GM21390 (cell line): ENCODE data around the gene NLK.

Experiments
- ATAC-seq: cut with Tn5 transposase; IDR thresholded peaks from one replicate; pipeline ENCODE4 v1.9.1; 2021; ENCODE audit not compliant: unreplicated experiment

NLK gene

GRCh38 chr17:28112181-28112580 is 69.7 kb downstream of the NLK start:
- ATAC-seq = no peak

DNA sequence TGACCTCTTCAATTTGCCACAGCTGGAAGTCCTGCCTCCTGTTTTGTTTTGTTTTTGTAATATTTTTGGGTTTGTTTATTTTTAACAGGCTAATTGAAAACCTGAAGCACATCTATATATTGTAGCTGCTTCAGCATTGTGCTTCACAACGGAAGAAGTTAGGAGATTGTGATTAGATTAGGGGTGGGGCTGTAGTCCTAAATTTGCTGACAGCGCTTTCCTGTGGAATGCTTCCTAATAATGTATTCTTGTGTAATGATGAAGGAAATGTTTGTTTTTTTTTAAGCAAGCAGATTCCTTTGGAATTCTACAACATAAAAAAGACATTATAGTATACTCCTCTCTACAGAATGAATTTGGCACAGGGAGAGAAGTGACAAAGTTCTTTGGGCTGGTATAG is 70.1 kb downstream of the NLK start:
- ATAC-seq = no peak

DNA sequence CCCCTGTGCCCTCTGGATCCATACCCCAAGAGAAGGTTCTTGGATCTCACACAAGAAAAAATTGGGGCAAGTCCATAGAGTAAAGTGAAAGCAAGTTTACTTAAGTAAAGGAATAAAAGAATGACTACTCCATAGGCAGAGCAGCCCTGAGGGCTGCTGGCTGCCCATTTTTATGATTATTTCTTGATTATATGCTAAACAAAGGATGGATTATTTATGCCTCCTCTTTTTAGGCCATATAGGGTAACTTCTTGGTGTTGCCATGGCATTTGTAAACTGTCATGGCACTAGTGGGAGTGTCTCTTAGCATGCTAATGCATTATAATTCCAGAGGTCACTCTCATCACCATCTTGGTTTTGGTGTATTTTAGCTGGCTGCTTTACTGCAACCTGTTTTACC is 70.8 kb downstream of the NLK start:
- ATAC-seq = no peak

DNA sequence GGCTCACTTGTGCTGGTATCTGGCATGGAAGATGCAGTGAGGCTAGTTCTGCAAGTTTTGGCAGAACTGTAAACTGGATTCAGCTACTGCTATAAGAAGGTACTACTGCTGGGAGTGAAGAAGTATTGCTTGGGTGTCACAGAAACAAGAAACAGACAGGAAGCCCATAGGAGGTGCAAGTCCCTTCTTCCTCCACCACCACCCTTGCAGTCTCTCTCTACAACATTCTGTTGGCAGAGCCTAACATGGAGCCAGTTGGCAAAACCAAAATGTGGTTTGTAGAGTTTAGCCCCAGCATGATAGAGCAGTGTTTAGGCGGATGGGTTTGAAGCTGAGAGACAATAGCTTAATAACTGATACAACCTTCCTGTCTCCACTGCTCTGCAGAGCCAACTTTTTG is 72.6 kb downstream of the NLK start:
- no peak for ATAC-seq

DNA sequence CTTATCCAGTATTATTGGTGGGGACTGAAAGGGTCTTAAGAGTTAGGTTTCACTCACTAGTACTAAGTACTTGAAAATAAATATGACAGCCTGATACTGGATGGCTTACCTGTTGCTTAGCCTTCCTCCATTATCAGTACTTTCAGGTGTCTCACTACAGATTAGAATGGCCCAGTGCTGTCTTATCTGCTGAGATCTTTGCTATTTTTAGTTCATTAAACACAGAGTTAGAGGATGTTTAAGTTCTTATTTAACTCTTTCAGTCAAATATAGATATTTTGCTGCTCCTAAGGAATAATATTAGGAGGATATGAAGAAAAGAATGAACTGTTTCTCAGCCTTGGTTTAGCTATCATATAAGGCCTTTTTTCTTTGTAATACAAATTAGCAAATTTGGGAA is 74.8 kb downstream of the NLK start:
- no peak for ATAC-seq

GRCh38 chr17:28118362-28118761 is 75.9 kb downstream of the NLK start:
- ATAC-seq = no peak

GRCh38 chr17:28119046-28119445 is 76.6 kb downstream of the NLK start:
- no peak for ATAC-seq

DNA sequence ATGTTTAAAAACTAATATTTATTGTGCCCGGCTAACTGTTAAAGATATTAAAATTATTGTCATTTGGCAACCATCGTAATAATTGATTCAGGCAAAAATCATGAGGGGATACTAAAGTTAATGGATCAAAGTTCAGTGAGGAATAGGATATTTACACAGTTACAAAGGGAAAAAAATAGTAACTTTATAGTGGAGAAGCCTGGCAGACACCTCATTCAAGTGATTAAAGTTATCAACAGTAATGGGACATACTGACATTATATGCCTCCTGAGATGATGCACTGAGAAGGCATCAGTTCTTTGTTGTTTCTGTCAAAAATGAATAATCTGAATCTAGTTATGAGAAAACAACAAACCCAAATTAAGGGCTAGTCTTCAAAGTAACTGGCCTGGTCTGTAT is 77.1 kb downstream of the NLK start:
- ATAC-seq = no peak

- ATAC-seq = no peak
These were observed 78.3 kb downstream of the NLK start for GRCh38 chr17:28120766-28121165.

DNA sequence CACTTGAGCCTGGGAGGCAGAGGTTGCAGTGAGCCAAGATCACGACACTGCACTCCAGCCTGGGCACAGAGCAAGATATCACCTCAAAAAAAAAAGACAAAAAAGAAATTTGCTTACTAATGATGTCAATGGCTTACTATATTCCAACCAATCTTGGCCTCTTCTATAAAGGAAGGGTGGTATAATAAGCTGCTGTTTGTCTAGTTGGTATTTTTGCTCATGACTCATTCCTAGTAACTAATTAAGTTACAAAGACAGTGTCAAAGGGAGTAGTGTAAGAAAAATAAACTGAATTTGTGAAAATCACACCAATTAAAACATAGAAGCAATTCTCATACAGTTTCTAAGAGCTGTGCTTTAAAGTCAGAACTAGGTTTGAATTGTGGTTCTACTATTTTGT is 82.5 kb downstream of the NLK start:
- ATAC-seq = no peak

DNA sequence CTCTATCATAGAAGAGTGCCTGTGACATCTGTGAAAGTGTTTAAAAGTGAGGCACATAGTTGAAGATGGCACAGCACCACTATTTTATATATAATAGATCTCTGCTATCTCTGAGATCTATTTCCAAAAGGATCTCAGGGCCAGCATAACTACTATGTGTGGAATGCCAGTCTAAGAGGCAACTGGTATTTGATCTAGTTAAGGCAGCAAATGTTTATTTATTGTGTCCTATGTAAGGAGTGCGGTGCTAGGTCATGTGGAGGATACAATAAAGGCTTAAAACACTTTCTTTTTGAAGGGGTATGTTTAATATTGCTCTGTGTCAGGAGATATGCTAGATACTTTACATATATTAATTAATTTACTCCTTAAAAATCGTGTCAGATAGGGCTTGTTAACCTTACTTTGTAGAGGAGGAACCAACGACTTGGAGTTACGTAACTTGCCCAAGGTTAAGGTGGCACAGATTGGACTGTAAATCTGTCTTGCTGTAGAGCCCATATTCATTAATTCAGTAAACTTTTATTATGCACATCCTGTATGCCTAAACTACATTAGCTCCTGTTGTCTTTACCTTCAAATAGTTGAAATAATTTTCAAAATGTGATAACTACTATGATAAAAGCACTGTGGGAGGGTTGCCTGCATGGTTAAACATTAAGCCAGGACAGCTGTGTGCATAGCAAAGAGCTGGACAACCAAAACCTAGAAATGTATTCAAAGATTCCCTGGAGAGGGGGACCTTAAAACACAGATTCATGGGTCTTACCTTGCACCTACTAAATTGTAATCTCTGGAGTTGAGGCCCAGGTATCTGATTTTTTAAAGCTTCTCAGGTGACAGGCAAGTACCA is 83.3 kb downstream of the NLK start:
- ATAC-seq = no peak

- ATAC-seq = no peak
These were observed 84.7 kb downstream of the NLK start for GRCh38 chr17:28127196-28127595.

GRCh38 chr17:28128779-28129178 is 86.3 kb downstream of the NLK start:
- no peak for ATAC-seq

GRCh38 chr17:28130472-28130871 is 88.0 kb downstream of the NLK start:
- ATAC-seq = no peak

DNA sequence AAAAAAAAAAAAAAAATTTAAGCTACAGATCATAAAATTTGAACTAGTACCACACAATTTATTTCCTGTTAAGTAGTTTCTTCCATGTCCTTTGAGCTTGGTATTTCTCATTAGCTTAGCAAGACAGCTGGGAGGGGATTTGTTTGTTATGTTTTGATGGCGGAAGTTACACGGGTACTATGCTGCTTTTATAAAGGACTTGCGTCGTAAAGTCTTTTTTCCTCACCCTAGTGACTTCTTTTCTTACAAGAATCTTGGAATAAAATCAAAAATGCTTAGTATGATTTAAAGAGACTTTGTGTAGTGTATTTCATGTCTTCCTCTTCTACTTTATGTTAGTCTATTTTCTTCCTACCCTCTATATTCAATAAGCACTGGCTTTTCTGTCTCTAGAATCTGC is 89.1 kb downstream of the NLK start:
- no peak for ATAC-seq

DNA sequence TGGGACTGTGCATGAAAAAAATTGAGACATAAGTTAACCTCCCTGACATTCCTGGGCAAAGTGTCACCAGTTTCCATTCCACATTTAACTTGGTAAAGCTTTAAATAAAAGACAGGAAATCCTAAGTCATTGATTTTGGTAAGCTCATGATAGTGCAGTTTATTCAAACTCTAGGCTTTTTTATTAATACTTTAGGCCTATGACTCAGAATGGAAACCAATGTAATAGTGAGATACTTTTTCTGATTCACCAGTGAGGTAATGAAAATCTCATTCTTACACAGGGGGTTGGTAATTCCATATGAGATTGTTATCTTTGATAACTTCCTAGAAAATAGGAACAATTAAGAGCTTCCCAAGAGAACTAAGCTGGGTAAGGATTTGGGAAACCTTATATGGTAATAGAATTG is 91.1 kb downstream of the NLK start:
- no peak for ATAC-seq

DNA sequence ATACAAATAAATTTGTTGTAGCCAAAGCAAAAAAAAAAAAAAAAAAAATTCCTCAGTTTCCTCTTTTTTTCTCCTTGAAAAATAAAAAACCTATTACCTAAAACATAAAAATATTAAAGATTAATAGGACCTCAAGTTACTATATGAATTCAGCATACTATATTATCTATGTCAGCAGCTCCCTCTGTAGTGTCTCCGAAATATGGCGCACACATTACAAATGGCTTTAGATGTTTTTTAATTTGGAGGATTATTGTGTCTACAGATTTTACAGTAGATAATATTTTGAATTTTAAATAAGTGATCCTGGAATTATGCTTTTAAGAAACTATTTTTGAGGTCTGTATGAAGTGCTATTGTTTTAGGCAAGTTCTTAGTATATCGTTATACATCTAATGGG is 94.4 kb downstream of the NLK start:
- ATAC-seq = no peak

GRCh38 chr17:28139822-28140221 is 97.3 kb downstream of the NLK start:
- ATAC-seq = no peak

DNA sequence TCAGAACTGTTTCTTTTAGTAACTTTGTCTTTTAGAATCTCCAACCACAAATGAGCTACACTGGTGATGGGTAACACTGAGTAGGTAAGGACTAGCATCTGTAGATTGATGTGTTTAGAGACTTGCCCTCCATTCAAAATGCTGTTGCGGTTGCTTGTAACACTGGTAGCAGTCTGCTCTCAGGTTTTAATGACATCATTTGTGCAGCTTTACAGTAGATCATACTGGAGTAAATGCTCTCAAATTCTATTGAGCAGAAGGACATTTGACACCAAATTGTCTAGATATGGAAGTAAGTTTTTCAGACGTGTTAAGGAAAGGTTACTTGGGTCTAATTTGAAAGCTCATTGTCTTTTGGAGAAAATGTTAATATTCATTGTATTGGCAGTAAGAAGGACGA is 98.8 kb downstream of the NLK start:
- ATAC-seq = no peak

DNA sequence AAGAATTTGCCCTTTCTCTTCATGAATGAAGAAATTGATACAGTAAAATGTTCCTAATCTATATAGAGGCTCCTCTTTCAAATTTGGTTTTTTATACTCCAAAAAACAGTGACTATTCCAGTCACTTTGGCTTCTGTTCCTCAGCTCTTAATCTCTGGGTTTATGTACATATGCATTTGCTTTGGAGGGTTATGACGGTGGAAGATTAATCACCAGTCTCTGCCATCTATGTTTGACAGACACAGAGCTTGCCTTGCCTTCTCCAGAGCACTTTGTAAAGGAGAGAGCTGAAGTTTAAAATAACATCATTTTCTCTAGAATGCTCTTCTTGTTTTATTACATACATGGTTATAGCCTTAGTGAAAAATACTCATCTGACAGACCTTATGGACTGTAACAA is 99.3 kb downstream of the NLK start:
- ATAC-seq = no peak

- no peak for ATAC-seq
These were observed 99.8 kb downstream of the NLK start for GRCh38 chr17:28142305-28142704.

- no peak for ATAC-seq
These were observed 101.5 kb downstream of the NLK start for GRCh38 chr17:28144019-28144418.

DNA sequence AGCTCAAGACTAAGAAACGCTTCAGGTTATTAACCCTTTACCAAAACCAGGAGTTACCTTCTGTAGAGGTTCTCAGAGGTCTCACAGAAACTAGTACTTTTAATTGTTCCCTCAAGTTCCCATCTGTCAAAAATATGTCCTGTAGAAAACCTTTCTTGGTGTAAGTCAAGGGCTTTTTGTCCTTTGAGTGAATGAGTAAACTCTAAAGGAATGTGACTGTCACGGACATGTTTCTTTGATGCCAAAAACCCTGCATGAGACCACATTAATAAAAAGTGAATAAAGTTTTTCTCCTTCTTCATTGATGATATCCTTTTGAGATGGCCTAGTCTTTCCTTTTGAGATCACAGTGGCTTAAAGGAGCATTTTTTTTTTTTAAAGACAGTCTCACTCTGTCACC is 102.9 kb downstream of the NLK start:
- ATAC-seq = no peak
